GM18909 (cell line): ENCODE results near the gene ABHD6.
"Not testable (repeated sequence)": the region's sequence is repeated elsewhere in the genome, so short reads cannot be mapped to it uniquely, and the experiment has no call there.

Experiments used
- ATAC-seq: cut with Tn5 transposase; IDR thresholded peaks from one replicate; pipeline ENCODE4 v1.9.1; 2021; ENCODE audit warnings: mild to moderate bottlenecking; ENCODE audit not compliant: unreplicated experiment, poor library complexity

Gene ABHD6

DNA sequence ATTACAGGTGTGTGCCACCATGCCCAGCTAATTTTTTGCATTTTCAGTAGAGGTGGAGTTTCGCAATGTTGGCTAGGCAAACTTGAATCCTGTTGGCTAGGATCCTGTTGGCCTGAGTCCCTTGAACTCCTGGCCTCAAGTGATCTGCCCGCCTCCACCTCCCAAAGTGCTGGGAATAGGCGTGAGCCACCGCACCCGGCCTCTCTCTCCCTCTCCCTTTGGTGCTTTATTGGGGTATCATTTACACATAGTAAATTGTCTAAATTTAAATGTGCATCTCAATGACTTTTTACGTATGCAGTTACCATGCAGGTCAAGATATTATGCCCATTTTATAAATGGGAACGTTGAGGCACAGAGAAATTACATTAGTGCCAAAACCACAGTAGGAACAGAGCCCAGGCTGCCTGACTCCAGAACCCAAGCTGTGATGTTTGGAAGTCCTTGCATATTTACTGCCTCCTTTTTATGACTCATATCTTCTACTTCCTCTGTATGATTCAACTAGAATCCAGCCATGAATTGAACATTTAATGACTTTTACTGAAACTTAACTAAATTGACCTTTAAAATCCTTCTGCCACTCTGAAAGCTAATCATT is 34.4 kb downstream of the ABHD6 start:
- ATAC-seq = no peak

DNA sequence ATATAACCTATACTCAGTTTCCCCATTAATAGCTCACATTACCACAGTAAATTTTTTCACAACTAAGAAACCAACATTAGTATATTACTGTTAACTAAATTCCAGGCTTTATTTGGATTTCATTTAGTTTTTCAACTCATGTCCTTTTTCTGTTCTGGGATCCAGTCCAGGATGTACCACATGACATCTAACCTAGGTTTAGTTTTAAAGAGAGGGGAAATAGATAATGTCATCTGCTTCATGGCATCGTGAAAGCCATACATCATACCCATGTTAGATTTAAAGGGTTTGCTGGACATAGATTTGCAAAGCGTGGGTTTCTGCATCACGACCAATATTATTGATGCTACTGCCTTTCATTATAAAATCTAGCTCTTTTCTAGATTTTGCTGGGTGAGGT is 35.3 kb downstream of the ABHD6 start:
- ATAC-seq = no peak

DNA sequence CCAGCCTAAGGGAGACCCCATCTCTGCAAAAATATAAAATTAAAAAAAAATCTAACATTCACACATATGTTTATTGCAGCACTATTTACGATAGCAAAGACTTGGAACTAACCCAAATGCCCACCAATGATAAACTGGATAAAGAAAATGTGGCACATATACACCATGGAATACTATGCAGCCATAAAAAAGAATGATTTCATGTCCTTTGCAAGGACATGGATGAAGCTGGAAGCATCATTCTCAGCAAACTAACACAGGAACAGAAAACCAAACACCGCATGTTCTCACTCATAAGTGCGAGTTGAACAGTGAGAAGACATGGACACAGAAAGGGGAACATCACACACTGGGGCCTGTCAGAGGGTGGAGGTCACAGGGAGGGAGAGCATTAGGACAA is 35.8 kb downstream of the ABHD6 start:
- ATAC-seq = not testable (repeated sequence)

GRCh38 chr3:58274027-58274614 is 36.5 kb downstream of the ABHD6 start:
- ATAC-seq = no peak

GRCh38 chr3:58281069-58281468 is 43.5 kb downstream of the ABHD6 start:
- ATAC-seq = no peak

- ATAC-seq = no peak
Observed at GRCh38 chr3:58285334-58285733, 47.7 kb downstream of the ABHD6 start.

DNA sequence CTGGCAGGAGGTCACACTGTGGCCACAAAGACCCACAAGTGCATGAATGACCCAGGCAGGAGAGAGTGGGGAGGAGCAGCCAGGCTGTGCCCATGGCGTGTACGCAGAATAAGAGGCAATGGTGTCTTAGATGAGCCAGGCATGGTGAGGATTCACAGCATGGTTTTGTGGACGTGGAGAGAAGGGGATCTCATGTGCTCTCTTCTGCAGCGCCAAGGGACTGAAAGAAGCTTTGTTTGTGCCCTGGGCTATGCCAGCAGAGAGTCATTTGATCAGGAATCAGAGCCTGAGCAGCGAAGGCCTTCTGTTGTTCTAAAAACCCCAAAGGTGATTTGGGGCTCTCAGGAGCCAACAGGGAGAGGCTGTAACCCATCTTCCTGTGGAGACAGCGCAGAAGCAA is 49.8 kb downstream of the ABHD6 start:
- no peak for ATAC-seq

DNA sequence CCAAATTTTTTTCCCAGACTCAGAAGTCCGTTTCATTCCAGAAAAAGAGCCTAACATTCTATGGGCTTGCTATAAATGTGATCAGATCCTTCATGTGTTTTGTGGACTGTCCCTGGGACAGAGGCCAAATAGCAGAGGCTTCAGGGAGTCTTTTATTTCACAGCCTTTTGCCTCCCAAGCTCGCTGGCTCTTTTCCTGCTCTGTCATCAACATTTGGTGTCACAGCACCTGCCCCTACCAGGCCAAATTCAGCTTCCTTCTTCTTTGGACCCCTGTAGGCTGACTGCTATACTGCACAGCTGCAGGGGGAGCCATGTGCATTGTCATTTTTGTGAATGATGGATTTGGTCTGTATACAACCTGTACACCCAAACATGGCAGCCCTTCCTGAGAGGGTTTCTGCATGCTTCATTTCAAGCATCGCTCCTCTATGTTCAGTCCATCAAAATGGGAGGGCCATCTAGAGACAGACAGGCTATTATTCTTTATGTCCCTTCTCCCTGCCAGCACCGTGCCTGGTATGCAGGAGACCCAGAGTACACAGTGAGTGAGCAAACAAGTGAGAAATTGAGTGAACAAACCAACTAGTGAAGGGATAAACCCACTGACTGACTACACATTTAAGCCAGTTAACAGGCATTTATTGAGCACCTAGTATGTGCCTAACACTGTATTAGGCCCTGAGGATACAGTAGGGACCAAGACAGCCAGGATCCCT is 50.6 kb downstream of the ABHD6 start:
- ATAC-seq = no peak

- ATAC-seq = not testable (repeated sequence)
Observed at GRCh38 chr3:58288964-58289613, 51.5 kb downstream of the ABHD6 start.

DNA sequence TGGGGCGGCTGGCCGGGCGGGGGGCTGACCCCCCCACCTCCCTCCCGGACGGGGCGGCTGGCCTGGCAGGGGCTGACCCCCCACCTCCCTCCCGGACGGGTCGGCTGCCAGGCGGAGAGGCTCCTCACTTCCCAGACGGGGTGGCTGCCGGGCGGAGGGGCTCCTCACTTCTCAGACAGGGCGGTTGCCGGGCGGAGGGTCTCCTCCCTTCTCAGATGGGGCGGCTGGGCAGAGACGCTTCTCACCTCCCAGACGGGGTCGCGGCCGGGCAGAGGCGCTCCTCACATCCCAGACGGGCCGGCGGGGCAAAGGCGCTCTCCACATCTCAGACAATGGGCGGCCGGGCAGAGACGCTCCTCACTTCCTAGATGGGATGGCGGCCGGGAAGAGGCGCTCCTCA is 52.9 kb downstream of the ABHD6 start:
- ATAC-seq = not testable (repeated sequence)

DNA sequence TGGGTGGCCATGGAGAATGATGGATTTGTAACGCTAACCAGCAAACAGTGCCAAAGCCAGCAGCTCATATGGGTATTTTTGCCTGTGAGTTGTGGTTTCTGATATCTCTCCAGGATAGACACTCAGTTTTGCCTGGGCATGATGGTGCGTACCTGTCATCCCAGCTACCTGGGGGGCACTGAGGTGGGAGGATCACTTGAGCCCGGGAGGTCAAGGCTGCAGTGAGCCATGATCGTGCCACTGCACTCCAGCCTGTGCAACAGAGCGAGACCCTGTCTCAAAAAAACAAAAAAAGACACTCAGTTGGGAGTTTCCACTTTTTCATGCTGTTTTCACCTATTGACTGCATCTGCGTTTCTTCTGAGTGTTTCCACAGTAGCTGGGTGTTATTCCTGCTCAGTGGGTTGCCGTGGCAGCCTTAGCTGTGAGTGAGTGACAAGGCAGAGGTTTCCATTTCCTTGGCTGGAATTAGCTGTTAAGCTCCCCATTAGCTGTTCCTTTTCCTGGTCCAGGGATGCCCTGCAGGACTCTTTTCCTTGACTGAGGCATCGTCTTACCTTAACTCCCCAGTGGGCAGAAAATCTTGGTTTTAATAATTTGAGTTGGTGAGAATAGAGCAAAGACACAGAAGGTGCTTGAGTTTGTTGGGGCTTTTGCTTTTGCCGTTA is 54.2 kb downstream of the ABHD6 start:
- no peak for ATAC-seq

GRCh38 chr3:58292866-58293265 is 55.3 kb downstream of the ABHD6 start:
- ATAC-seq = no peak

- ATAC-seq = no peak
Observed at GRCh38 chr3:58293516-58293915, 55.9 kb downstream of the ABHD6 start.

GRCh38 chr3:58296269-58296668 is 58.7 kb downstream of the ABHD6 start:
- ATAC-seq = no peak

DNA sequence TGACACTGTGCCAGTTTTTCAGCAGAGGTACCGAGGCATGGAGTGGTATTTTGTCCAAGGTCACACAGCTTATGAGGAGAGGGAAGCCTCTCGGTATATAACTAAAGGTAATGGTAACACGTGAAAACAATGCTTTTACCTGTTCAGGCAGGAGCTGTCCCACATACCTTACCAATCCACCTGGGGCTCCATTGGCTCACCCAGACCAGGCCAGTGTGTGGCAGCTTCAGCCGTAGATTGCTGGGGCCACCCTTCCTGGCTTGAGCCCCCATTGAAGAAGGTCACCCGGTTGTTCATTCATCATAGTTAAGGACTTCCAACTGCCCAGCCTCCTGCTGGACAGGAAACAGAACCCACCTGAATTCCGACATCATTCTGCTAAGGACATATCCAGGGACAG is 59.3 kb downstream of the ABHD6 start:
- no peak for ATAC-seq

- no peak for ATAC-seq
Observed at GRCh38 chr3:58298190-58298589, 60.6 kb downstream of the ABHD6 start.

DNA sequence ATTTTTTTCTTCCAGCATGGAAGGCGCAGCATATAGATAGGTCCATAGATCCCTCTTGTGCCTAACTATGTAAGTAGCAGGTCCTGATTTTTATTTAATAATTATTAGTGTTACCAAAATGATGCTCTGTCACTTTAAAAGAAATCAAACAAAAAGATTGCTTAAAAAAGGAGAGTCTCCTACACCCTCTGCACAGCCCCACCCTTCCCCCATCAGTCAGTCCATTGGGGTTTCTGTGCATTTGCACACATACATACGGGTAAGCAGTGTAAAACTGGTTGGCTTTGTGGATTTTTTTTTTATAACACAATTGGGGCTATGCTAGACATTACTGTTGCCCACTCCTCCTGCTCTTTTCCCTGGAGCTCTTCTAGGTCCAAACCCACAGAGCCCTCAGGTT is 61.5 kb downstream of the ABHD6 start:
- ATAC-seq = no peak

- ATAC-seq = no peak
Observed at GRCh38 chr3:58299839-58300516, 62.4 kb downstream of the ABHD6 start.

DNA sequence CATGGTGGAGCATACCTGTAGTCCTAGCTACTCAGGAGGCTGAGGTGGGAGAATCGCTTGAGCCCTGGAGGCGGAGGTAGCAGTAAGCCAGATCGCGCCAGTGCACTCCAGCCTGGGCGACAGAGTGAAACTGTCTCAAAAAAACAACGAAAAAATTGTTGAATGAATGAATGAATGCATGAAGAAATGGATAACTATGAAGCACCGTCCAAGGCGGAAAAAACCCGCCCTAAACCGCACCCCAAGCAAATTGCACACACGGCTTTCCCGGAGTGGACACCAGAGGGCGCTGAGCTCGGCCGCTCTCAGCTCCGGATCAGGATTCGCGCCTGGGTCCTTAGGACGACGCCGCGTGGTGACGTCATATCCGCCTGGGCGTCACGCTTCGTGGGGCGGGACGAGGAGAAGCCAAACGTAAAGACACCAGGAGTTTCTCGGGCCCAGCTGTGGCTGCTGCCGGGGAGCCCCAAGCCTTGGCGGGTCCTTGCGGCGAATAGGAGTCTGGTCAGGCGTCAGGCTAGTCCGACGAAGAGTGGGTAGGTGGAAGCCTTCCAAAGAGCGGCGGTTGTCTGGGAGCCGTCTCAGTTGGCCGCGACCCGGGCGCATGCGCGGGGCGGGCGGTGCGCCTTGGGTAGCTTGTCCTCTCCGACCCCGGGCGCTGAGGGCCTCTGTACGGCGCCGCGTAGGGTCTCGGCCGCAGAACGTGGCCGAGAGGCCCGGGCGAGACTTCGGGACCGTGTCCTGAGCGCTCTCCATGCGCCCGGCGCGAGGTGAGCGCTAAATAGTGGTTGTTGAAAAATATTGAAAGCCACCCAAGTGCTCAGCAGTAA is 68.5 kb downstream of the ABHD6 start, which contains the start of the genes HTD2 and RPP14:
TSS of gene HTD2 (plus strand) at position 639 of the 830 bp plus-strand sequence. CDS start 11,094 bp downstream, outside the sequence.
TSS of gene RPP14 (plus strand) at position 364 of the 830 bp plus-strand sequence. CDS start 4,085 bp downstream, outside the sequence.
- peak; percentile 89 for ATAC-seq
